Fibroblast of skin of right quadriceps (primary cell): Measurements from ENCODE around the gene CTRB2.
A peak's percentile ranks its signal among the peaks of the same experiment; 100 is the strongest.
"Not testable (repeated sequence)": the region's sequence is repeated elsewhere in the genome, so short reads cannot be mapped to it uniquely, and the experiment has no call there.

ENCODE experiments used
- DNase-seq: peaks from one replicate; pipeline ENCODE4 v3.0.0-alpha.2; 2013

The CTRB2 gene

GRCh38 chr16:75241955-75242354 is 35.0 kb upstream of the CTRB2 start:
- no peak for DNase-seq

- no peak for DNase-seq
Measured at GRCh38 chr16:75241412-75241811, 34.5 kb upstream of the CTRB2 start.

- DNase-seq = not testable (repeated sequence)
Measured at GRCh38 chr16:75240633-75241032, 33.7 kb upstream of the CTRB2 start.

GRCh38 chr16:75239542-75240122 is 32.7 kb upstream of the CTRB2 start:
- no peak for DNase-seq

- DNase-seq = no peak
Measured at GRCh38 chr16:75238853-75239541, 32.0 kb upstream of the CTRB2 start.

- peak; percentile 91 for DNase-seq
Measured at GRCh38 chr16:75238132-75238852, 31.3 kb upstream of the CTRB2 start.

- DNase-seq = no peak
Measured at GRCh38 chr16:75237398-75238131, 30.6 kb upstream of the CTRB2 start.

GRCh38 chr16:75236736-75237397 is 29.9 kb upstream of the CTRB2 start:
- no peak for DNase-seq

- no peak for DNase-seq
Measured at GRCh38 chr16:75236232-75236631, 29.3 kb upstream of the CTRB2 start.

- DNase-seq = no peak
Measured at GRCh38 chr16:75235721-75236193, 28.8 kb upstream of the CTRB2 start.

GRCh38 chr16:75234856-75235696 is 28.1 kb upstream of the CTRB2 start:
- DNase-seq = no peak

GRCh38 chr16:75233611-75233938 is 26.6 kb upstream of the CTRB2 start:
- DNase-seq = no peak

GRCh38 chr16:75231570-75231969 is 24.6 kb upstream of the CTRB2 start:
- no peak for DNase-seq

- no peak for DNase-seq
Measured at GRCh38 chr16:75230471-75231110, 23.6 kb upstream of the CTRB2 start.

- no peak for DNase-seq
Measured at GRCh38 chr16:75229172-75230031, 22.4 kb upstream of the CTRB2 start.

GRCh38 chr16:75228143-75228976 is 21.4 kb upstream of the CTRB2 start:
- no peak for DNase-seq

GRCh38 chr16:75227361-75228142 is 20.6 kb upstream of the CTRB2 start:
- no peak for DNase-seq

- no peak for DNase-seq
Measured at GRCh38 chr16:75226550-75227360, 19.8 kb upstream of the CTRB2 start.
